HEK293 (cell line): ENCODE data around the gene CACNA1C.

ENCODE experiments used
- GLI4 ChIP-seq: fragments of 450-650 bp; formaldehyde crosslinking; IDR thresholded peaks from 2 replicates; pipeline ENCODE4 v1.5.1; 2016; ENCODE audit warnings: missing biosample characterization, missing genetic modification characterization
- GLIS1 ChIP-seq: fragments of 450-650 bp; formaldehyde crosslinking; IDR thresholded peaks from 2 replicates; pipeline ENCODE4 v1.5.1; 2016; ENCODE audit warnings: missing biosample characterization, missing genetic modification characterization
- HOXC10 ChIP-seq: sonication (generic); formaldehyde crosslinking; IDR thresholded peaks from 2 replicates; pipeline ENCODE4 v1.8.1; 2023; ENCODE audit warnings: mild to moderate bottlenecking, missing genetic modification reagents
- MZF1 ChIP-seq: fragments of 450-650 bp; formaldehyde crosslinking; IDR thresholded peaks from 2 replicates; pipeline ENCODE4 v1.5.1; 2017; ENCODE audit warnings: missing biosample characterization, missing genetic modification characterization, borderline replicate concordance
- PRDM1 ChIP-seq: fragments of 450-650 bp; formaldehyde crosslinking; IDR thresholded peaks from 2 replicates; pipeline ENCODE4; 2016; ENCODE audit warnings: missing biosample characterization, missing genetic modification characterization
- SCRT2 ChIP-seq: fragments of 450-650 bp; formaldehyde crosslinking; IDR thresholded peaks from 2 replicates; pipeline ENCODE4 v1.5.1; 2016; ENCODE audit warnings: missing biosample characterization, missing genetic modification characterization
- WT1 ChIP-seq: fragments of 450-650 bp; formaldehyde crosslinking; IDR thresholded peaks from 2 replicates; pipeline ENCODE4 v1.5.1; 2016; ENCODE audit warnings: missing biosample characterization, missing genetic modification characterization
- ZNF211 ChIP-seq: fragments of 450-650 bp; formaldehyde crosslinking; IDR thresholded peaks from 2 replicates; pipeline ENCODE4 v1.5.1; 2016; ENCODE audit warnings: low read depth, missing biosample characterization, missing genetic modification characterization
- ZNF292 ChIP-seq: fragments of 450-650 bp; formaldehyde crosslinking; IDR thresholded peaks from 2 replicates; pipeline ENCODE4 v1.5.1; 2016; ENCODE audit warnings: low read depth, missing biosample characterization, missing genetic modification characterization, borderline replicate concordance
- ZNF426 ChIP-seq: fragments of 450-650 bp; formaldehyde crosslinking; IDR thresholded peaks from 2 replicates; pipeline ENCODE4 v1.5.1; 2017; ENCODE audit warnings: missing biosample characterization, missing genetic modification characterization, mild to moderate bottlenecking, inconsistent platforms, moderate library complexity
- ZNF514 ChIP-seq: fragments of 450-650 bp; formaldehyde crosslinking; IDR thresholded peaks from 2 replicates; pipeline ENCODE4 v1.5.1; 2016; ENCODE audit warnings: missing biosample characterization, missing genetic modification characterization
- ZNF658 ChIP-seq: fragments of 450-650 bp; formaldehyde crosslinking; IDR thresholded peaks from 2 replicates; pipeline ENCODE4; 2016; ENCODE audit warnings: missing biosample characterization, missing genetic modification characterization
- ZSCAN30 ChIP-seq: fragments of 450-650 bp; IDR thresholded peaks from 2 replicates; pipeline ENCODE4 v1.5.1; 2018; ENCODE audit warnings: missing biosample characterization, mild to moderate bottlenecking, missing genetic modification characterization, moderate library complexity
- TF ChIP-seq, protein P1 (sequence below): fragments of 450-650 bp; formaldehyde crosslinking; IDR thresholded peaks from 2 replicates; pipeline ENCODE4 v1.5.1; 2017; ENCODE audit warnings: missing biosample characterization, mild to moderate bottlenecking, missing genetic modification characterization, moderate library complexity
- TF ChIP-seq, protein P2 (sequence below): fragments of 450-650 bp; formaldehyde crosslinking; IDR thresholded peaks from 2 replicates; pipeline ENCODE4 v1.5.1; 2016; ENCODE audit warnings: missing biosample characterization, missing genetic modification characterization
- TF ChIP-seq, protein P3 (sequence below): fragments of 450-650 bp; formaldehyde crosslinking; IDR thresholded peaks from 2 replicates; pipeline ENCODE4 v1.5.1; 2016; ENCODE audit warnings: missing biosample characterization, missing genetic modification characterization
- TF ChIP-seq, protein P4 (sequence below): fragments of 450-650 bp; formaldehyde crosslinking; IDR thresholded peaks from 2 replicates; pipeline ENCODE4 v1.5.1; 2017; ENCODE audit warnings: missing biosample characterization, missing genetic modification characterization
- TF ChIP-seq, protein P5 (sequence below): fragments of 450-650 bp; formaldehyde crosslinking; IDR thresholded peaks from 2 replicates; pipeline ENCODE4 v1.5.1; 2016; ENCODE audit warnings: missing biosample characterization, missing genetic modification characterization, borderline replicate concordance
- TF ChIP-seq, protein P6 (sequence below): fragments of 450-650 bp; formaldehyde crosslinking; optimal IDR thresholded peaks from 2 replicates; pipeline ENCODE3; 2016; ENCODE audit warnings: missing biosample characterization, mild to moderate bottlenecking, missing genetic modification characterization
- TF ChIP-seq, protein P7 (sequence below): fragments of 450-650 bp; formaldehyde crosslinking; IDR thresholded peaks from 2 replicates; pipeline ENCODE4 v1.5.1; 2016; ENCODE audit warnings: missing biosample characterization, missing genetic modification characterization
- TF ChIP-seq, protein P8 (sequence below): fragments of 450-650 bp; formaldehyde crosslinking; IDR thresholded peaks from 2 replicates; pipeline ENCODE4 v1.5.1; 2017; ENCODE audit warnings: missing biosample characterization, missing genetic modification characterization

Gene CACNA1C

DNA sequence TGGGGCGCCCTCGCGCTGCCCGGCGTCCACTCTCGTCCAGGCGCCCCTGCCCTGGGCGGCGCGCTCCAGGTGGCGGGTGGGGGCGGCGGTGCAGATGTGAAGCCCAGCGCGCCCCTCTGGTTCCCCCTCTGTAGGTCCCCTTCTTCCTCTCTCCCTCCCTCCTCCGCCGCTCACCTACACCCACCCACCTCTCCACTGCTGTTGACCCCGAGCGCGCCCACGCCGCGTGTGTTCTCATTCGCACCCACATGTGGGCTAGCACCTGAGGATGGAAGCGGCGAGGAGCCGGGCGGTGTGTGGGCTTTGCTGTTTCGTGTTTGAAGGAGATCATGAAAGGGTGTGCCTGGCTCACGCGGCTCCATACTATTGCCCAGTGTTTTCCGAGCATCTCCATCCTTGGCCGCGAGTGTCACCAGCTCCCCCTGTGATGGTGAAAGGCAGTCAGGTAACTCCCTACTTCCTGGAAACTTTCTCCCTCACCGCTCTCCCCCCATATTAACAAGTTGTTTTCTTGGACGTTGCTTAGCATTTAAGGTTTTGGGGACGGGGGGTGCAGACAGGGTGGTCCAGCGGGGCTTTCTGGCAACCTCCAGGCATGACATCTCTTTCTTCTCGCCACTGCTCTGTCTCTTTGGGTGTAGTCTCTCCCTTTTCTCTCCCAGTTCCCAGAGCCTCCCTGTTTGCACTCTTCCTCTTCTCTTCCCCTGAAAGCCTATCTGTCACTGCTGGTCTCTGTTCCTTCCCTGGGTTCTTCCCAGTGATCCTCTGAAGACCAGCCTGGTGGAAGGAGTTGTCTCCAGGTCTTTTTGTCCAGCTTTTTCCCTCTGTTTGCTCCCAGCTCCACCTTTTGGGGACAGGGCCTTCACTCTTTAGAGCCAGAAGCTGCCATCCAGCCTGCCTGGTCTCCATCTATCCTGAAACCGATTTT, 1.6 kb downstream of the CACNA1C start (continued):
- TF ChIP-seq, protein P1, sequence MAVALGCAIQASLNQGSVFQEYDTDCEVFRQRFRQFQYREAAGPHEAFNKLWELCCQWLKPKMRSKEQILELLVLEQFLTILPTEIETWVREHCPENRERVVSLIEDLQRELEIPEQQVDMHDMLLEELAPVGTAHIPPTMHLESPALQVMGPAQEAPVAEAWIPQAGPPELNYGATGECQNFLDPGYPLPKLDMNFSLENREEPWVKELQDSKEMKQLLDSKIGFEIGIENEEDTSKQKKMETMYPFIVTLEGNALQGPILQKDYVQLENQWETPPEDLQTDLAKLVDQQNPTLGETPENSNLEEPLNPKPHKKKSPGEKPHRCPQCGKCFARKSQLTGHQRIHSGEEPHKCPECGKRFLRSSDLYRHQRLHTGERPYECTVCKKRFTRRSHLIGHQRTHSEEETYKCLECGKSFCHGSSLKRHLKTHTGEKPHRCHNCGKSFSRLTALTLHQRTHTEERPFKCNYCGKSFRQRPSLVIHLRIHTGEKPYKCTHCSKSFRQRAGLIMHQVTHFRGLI (tag by site-specific recombination), result peak; percentile 45; the same call in 1 of the 2 replicates
- TF ChIP-seq ZNF426 (tag by site-specific recombination) (no peak), ZSCAN30 (tag by site-specific recombination) (peak; percentile 15; the same call in 1 of the 2 replicates), HOXC10 (CRISPR knock-in tag) (no peak), ZNF658 (tag by site-specific recombination) (no peak), GLIS1 (tag by site-specific recombination) (peak; percentile 27), WT1 (tag by site-specific recombination) (no peak), GLI4 (no peak), ZNF211 (tag by site-specific recombination) (no peak), ZNF292 (tag by site-specific recombination) (no peak), MZF1 (tag by site-specific recombination) (no peak), SCRT2 (tag by site-specific recombination) (peak; percentile 60), PRDM1 (tag by site-specific recombination) (peak; percentile 93), ZNF514 (tag by site-specific recombination) (no peak)
- TF ChIP-seq, protein P2, sequence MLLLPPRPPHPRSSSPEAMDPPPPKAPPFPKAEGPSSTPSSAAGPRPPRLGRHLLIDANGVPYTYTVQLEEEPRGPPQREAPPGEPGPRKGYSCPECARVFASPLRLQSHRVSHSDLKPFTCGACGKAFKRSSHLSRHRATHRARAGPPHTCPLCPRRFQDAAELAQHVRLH, result no peak
- TF ChIP-seq, protein P3, sequence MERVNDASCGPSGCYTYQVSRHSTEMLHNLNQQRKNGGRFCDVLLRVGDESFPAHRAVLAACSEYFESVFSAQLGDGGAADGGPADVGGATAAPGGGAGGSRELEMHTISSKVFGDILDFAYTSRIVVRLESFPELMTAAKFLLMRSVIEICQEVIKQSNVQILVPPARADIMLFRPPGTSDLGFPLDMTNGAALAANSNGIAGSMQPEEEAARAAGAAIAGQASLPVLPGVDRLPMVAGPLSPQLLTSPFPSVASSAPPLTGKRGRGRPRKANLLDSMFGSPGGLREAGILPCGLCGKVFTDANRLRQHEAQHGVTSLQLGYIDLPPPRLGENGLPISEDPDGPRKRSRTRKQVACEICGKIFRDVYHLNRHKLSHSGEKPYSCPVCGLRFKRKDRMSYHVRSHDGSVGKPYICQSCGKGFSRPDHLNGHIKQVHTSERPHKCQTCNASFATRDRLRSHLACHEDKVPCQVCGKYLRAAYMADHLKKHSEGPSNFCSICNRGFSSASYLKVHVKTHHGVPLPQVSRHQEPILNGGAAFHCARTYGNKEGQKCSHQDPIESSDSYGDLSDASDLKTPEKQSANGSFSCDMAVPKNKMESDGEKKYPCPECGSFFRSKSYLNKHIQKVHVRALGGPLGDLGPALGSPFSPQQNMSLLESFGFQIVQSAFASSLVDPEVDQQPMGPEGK (tag by site-specific recombination), result 0 out of 2 replicates have a peak, but pooled peaks have one; percentile 40
- TF ChIP-seq, protein P4, sequence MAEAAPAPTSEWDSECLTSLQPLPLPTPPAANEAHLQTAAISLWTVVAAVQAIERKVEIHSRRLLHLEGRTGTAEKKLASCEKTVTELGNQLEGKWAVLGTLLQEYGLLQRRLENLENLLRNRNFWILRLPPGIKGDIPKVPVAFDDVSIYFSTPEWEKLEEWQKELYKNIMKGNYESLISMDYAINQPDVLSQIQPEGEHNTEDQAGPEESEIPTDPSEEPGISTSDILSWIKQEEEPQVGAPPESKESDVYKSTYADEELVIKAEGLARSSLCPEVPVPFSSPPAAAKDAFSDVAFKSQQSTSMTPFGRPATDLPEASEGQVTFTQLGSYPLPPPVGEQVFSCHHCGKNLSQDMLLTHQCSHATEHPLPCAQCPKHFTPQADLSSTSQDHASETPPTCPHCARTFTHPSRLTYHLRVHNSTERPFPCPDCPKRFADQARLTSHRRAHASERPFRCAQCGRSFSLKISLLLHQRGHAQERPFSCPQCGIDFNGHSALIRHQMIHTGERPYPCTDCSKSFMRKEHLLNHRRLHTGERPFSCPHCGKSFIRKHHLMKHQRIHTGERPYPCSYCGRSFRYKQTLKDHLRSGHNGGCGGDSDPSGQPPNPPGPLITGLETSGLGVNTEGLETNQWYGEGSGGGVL (tag by site-specific recombination), result peak; percentile 74
- TF ChIP-seq, protein P5, sequence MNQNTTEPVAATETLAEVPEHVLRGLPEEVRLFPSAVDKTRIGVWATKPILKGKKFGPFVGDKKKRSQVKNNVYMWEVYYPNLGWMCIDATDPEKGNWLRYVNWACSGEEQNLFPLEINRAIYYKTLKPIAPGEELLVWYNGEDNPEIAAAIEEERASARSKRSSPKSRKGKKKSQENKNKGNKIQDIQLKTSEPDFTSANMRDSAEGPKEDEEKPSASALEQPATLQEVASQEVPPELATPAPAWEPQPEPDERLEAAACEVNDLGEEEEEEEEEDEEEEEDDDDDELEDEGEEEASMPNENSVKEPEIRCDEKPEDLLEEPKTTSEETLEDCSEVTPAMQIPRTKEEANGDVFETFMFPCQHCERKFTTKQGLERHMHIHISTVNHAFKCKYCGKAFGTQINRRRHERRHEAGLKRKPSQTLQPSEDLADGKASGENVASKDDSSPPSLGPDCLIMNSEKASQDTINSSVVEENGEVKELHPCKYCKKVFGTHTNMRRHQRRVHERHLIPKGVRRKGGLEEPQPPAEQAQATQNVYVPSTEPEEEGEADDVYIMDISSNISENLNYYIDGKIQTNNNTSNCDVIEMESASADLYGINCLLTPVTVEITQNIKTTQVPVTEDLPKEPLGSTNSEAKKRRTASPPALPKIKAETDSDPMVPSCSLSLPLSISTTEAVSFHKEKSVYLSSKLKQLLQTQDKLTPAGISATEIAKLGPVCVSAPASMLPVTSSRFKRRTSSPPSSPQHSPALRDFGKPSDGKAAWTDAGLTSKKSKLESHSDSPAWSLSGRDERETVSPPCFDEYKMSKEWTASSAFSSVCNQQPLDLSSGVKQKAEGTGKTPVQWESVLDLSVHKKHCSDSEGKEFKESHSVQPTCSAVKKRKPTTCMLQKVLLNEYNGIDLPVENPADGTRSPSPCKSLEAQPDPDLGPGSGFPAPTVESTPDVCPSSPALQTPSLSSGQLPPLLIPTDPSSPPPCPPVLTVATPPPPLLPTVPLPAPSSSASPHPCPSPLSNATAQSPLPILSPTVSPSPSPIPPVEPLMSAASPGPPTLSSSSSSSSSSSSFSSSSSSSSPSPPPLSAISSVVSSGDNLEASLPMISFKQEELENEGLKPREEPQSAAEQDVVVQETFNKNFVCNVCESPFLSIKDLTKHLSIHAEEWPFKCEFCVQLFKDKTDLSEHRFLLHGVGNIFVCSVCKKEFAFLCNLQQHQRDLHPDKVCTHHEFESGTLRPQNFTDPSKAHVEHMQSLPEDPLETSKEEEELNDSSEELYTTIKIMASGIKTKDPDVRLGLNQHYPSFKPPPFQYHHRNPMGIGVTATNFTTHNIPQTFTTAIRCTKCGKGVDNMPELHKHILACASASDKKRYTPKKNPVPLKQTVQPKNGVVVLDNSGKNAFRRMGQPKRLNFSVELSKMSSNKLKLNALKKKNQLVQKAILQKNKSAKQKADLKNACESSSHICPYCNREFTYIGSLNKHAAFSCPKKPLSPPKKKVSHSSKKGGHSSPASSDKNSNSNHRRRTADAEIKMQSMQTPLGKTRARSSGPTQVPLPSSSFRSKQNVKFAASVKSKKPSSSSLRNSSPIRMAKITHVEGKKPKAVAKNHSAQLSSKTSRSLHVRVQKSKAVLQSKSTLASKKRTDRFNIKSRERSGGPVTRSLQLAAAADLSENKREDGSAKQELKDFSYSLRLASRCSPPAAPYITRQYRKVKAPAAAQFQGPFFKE (tag by site-specific recombination), result no peak
- TF ChIP-seq, protein P6, sequence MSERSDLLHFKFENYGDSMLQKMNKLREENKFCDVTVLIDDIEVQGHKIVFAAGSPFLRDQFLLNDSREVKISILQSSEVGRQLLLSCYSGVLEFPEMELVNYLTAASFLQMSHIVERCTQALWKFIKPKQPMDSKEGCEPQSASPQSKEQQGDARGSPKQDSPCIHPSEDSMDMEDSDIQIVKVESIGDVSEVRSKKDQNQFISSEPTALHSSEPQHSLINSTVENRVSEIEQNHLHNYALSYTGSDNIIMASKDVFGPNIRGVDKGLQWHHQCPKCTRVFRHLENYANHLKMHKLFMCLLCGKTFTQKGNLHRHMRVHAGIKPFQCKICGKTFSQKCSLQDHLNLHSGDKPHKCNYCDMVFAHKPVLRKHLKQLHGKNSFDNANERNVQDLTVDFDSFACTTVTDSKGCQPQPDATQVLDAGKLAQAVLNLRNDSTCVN, result peak; percentile 62
- TF ChIP-seq, protein P7, sequence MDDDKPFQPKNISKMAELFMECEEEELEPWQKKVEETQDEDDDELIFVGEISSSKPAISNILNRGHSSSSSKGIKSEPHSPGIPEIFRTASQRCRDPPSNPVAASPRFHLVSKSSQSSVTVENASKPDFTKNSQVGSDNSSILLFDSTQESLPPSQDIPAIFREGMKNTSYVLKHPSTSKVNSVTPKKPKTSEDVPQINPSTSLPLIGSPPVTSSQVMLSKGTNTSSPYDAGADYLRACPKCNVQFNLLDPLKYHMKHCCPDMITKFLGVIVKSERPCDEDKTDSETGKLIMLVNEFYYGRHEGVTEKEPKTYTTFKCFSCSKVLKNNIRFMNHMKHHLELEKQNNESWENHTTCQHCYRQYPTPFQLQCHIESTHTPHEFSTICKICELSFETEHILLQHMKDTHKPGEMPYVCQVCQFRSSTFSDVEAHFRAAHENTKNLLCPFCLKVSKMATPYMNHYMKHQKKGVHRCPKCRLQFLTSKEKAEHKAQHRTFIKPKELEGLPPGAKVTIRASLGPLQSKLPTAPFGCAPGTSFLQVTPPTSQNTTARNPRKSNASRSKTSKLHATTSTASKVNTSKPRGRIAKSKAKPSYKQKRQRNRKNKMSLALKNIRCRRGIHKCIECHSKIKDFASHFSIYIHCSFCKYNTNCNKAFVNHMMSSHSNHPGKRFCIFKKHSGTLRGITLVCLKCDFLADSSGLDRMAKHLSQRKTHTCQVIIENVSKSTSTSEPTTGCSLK, result no peak
- TF ChIP-seq, protein P8, sequence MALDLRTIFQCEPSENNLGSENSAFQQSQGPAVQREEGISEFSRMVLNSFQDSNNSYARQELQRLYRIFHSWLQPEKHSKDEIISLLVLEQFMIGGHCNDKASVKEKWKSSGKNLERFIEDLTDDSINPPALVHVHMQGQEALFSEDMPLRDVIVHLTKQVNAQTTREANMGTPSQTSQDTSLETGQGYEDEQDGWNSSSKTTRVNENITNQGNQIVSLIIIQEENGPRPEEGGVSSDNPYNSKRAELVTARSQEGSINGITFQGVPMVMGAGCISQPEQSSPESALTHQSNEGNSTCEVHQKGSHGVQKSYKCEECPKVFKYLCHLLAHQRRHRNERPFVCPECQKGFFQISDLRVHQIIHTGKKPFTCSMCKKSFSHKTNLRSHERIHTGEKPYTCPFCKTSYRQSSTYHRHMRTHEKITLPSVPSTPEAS (tag by site-specific recombination), result peak; percentile 35; the same call in 1 of the 2 replicates
